Right kidney (tissue), 1 donor: Measurements from ENCODE around the gene CALML3.
"Not testable (repeated sequence)": the region's sequence is repeated elsewhere in the genome, so short reads cannot be mapped to it uniquely, and the experiment has no call there.

Experiments
- DNase-seq: peaks from one replicate; pipeline ENCODE4 v3.0.0-alpha.2; 2016

CALML3 gene

DNA sequence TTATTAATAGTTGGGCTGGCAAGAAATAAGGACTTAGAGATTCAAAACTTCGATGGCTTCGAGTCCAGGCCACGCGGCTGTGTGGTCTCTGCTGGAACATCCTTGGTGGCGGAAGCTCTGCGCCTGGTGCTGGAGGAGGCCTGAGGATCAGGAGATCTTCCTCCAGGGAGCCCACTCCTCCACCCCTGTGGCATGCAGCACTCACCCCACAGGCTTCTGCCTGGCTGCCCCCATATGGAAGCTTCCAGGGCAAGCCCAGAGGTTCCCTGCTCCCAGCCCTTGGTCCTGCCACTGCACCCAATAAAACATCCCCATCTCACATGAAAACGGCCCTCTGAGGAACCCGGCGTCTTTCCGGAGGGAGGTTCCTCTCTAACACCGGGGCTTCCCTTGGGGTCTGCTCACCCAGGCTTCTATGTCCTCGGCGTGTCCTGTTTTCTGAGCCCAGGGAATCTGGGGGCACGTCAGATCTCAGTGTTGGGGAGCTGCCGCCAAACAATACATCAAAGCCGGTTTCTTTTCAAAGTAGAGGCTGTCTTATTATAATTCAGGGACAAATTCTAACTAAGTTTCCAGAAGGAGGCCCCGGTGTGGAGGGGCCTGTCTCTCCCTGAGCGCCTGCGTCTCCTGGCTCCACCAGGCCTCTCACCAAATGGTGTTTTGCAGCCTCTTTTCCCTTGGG lies 32.4 kb downstream of the CALML3 start:
- no peak for DNase-seq

DNA sequence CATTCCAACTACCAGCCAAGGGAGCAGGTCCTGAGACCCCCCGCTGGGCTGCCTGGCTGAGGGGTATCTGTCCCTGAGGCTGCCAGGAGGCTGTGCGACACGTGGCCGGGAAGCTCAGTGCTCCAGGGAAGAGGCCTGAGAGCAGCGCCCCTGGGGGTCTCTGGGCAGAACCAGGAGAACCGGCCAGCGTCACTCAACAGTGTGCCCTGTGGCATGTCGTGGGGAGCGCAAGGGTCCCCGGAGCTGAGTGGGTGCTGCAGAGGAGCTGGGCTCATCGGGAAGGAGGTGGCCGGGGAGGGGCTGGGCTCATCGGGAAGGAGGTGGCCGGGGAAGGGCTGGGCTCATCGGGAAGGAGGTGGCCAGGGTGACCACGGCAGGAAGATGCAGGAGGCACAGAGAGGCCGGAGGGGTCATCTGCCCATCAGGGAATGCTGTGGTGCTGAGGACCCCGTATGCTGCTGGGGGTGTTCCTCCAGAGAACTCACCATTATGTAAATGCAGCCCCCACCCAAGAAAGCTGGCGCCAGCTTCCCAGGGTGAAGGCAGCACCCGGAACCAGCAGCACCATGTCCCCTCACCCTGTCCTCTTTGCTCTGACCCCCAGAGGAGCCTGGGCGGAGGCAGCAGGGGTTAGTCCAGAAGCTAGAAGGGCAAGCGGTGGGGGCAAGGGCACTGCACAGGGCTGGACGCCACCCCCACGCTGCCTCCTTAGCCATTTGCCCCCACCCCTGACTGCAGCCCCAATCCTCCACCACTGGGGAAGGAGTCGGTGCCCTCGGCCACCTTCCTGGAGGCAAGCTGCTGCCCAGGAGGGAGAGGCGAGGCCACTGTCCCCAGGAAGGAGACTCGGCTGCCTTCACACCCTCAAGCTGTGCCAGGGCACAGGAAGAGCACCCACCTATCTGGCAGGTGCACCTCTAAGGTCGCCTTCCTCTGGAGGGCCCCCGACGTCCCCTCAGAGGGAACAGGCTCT lies 33.3 kb downstream of the CALML3 start:
- no peak for DNase-seq

DNA sequence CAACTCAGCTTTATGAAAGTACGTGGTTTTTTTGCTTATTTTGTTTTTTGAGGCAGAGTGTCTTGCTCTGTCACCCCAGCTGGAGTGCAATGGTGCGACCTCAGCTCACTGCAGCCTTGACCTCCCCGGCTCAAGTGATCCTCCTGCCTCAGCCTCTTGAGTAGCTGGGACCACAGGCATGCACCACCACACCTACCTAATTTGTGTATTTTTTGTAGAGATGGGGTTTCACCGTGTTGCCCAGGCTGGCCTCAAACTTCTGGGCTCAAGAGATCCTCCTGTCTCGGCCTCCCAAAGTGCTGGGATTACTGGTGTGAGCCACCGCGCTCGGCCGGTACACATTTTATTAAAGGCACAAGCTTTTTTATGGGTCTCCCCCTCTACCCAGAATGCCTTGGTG lies 34.3 kb downstream of the CALML3 start:
- DNase-seq, result not testable (repeated sequence)

DNA sequence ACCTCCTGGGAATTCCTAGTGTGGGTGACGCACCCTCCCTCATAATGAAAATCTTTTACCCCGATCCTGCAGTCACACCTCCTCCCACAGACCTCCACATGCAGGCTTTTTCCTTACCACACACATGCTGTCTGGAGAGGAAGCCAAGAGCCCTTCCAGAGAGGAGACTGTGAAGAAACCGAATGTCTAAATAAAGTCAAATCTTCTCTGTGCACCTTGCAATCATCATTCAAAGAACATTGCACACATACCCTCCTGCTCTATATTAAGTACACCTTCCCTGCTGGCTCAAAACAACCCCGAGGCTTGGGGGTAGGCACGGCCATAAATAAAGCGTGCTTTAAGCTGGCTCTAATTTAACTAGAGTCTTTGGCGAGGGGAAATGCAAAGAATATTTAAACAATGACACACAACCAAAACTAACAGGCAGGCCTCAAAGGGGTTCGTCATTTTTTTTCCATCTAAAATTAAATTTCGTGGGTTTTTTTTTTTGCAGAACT lies 34.9 kb downstream of the CALML3 start:
- DNase-seq, result no peak

DNA sequence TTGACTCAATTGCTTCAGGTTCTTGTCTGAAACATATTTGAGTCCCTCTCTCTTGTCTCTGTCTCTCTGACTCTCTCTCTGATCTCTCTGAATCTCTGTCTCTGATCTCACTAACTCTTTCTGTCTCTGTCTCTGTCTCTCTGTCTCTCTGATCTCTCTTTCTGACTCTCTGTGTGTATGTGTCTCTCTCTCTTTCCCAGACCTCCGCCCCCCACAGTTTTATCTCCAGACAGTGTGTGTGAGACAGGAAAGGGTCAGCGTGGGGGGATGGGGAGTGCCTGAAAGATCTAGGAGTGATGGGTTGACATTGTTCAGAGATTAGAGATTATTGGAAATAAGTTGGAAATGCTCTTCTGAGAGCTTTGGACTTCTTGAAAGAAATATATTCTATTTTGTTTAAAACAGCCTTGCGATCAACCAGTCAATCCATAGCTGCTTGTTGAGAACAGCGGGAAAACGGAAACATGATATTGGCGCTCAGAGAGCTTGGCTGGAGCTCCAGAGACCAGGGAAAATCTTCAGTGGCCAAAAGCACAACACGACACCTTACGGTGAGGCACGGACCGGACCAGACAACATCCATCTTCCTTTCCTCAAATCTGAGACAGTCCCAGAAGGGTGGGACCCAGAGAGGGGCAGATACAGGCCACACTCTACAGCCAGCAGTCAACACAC lies 35.5 kb downstream of the CALML3 start:
- DNase-seq, result no peak

DNA sequence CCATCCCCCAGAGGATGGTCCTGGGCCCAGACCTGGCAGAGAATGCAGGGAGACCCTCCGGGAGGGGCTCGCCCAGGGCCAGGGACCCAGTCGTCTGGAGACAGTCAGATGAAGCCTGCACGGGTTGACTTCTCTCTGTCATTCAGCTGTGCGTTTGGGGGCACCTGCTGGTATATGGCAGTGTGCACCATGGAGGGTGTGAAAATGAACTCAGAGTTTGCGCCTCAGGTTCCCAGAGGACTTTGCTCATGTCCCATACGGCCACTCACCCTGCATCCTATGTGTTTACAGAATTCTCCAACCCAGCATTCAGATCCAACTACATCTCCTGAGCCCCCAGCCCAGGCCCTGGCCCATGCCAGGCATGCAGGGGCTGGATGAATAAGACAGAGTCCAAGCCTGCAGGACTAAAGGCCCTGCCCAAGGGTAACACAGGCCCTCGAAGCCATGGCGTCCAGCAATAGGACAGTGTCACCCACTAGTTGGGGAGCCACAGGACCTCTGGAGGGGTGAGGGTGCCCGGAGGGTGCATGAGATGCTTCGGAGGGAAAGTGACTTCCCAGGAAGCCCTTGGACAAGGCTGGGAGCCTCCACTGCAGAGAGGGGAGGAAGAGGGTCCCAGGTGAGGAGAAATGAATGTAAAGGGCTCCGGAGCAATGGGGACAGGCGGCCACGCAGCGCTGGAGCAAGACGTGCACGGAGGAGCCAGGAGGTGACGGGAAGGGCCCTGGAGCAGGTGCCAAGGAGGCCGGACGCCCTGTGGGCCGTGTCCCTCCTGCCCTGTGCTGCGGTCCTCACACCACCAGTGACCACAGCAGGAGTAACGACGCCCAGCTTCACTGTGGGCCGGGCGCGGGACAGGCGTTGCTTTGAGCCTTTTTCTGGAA lies 36.3 kb downstream of the CALML3 start:
- no peak for DNase-seq

DNA sequence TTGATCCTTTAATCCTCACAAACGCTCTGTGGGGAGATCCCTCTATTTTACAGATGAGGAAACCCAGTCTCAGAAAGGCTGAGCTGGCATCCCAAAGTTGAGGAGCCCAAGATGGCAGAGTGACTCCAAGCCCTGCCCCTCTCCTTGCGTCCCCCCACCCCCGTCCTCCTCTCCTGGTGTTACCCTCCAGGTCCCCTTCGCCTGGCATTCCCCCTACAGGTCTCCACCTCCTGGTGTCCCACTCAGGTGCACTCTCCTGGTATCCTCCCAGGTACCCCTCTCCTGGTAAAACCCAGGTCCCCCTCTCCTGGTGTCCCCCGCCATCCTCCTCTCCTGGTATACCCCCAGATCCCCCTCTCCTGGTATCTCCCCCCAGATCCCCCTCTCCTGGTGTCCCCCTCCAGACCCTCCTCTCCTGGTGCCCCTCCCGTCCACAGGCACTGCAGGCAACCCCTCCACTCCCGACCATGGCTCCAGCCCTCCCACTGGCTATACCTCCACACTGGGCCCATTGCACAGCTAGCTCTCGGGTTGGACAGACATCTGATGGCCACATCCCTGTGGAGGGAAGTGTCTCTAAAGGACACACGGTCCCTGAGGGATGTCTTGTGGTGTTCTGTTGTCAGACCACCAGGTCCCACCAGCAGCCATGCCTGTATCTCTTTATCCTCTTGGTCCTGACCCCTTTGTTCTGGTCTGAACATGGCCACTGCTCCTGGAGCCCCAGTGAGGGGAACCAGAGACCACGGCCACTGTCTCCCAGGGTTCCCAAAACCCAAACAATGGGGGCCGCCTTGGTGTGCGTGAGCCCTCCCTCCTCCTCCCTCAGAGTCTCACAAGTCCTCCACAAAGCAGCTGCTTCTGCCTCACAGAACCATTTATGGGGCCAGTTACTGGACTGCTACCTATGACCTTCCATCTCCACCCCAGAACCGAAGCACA lies 37.2 kb downstream of the CALML3 start:
- DNase-seq, result no peak

DNA sequence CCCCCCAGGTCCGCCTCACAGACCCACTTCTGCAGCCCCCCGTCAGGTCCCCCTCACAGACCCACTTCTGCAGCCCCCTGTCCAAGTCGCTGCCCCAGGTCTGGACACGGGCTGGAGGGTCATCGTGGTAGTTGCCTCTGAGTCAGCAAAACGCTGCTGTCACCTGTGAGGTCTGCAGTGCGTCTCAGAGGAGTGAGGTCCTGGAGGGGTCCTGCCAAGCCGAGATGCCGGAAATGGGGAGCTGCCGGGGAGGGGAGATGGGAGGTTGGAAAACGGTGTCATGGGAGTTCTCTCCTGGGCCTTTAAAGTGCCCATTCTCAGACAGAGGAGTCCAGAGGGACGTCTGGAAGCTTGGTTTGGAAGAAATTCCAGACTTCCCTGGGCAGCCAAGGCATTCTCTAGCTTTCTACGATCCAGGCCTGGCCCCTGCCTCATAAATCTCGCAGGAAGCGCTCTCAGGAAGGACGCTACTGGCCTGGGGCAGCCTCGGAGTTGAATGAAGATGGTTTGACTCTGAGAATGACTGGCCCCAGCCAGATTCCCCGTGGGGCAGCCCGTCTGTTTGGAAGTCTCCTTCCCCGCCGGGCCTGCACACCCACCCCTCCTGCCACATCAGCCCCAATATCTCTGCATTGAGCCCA lies 38.7 kb downstream of the CALML3 start:
- no peak for DNase-seq

DNA sequence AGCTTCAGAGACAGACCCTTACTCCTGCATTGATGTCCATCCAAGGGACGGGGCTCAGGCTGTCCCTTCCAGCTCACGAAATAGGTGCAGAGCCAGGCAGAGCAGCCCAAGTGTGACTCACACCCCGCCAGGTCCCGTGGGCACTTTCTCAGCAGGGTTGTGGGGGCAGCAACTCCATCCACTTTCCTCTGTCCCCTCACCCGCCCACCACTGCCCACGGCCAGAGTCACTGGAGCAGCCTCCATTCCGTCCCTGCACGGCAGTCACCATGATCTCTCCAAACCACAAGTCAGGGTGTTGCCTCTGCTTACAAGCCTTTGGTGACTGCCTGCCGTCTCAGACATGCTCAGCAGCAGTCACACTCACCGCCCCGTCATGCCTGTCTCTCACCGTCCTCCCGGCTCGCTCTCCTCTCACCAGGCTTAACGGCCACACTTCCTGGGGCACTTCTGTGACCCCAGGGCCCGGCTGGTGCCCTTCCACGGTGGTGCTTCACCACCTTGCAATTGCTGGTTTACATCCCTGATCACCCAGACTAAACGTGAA lies 39.3 kb downstream of the CALML3 start:
- no peak for DNase-seq

DNA sequence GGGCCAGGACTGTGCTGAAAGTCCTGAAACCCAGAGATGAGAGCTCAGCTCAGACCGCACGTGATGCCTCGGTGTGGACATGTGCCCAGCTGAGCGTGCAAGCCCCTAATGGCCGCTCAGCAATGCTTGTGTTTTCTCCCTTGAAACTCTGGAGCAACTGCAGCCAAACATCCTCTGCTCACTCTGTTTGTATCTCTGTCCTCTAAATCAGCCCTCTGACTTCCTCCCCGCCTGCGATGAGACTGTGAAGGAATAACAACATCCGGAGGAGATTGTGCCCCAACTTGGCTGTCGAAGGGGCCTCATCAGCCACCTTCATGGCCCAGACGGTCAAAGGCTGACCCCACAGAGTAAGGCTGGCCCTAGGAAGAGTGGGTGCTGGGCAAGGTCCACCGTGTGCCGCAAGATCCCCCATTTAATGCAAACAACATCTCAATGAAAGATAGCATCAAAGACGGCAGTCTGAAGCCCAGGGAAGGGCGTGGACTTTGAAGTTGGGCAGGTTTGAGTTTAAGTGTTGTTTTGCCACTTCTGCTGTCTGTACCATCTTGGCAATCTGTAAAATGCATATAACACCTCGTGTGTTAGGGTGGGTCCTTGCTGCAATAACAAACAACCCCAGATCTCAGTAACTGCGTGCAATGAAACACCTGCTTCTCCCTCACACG lies 39.9 kb downstream of the CALML3 start:
- DNase-seq, result no peak

DNA sequence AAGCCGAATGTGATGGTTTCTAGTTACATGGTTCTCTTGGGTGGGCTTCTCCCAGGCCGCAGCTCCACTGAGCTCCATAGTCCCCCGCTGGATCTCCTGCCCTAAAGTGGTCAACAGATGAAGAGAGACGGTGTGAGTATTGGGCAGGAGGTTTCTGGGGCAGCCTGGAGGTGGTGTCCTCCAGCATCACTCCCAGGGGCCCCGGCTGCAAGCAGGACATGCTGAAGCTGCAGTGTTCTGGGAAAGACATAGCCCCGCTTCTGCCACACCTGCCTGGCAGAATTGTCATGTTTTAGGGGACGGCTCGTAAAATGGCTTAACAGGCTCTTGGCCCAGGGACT lies 40.4 kb downstream of the CALML3 start:
- DNase-seq, result no peak

DNA sequence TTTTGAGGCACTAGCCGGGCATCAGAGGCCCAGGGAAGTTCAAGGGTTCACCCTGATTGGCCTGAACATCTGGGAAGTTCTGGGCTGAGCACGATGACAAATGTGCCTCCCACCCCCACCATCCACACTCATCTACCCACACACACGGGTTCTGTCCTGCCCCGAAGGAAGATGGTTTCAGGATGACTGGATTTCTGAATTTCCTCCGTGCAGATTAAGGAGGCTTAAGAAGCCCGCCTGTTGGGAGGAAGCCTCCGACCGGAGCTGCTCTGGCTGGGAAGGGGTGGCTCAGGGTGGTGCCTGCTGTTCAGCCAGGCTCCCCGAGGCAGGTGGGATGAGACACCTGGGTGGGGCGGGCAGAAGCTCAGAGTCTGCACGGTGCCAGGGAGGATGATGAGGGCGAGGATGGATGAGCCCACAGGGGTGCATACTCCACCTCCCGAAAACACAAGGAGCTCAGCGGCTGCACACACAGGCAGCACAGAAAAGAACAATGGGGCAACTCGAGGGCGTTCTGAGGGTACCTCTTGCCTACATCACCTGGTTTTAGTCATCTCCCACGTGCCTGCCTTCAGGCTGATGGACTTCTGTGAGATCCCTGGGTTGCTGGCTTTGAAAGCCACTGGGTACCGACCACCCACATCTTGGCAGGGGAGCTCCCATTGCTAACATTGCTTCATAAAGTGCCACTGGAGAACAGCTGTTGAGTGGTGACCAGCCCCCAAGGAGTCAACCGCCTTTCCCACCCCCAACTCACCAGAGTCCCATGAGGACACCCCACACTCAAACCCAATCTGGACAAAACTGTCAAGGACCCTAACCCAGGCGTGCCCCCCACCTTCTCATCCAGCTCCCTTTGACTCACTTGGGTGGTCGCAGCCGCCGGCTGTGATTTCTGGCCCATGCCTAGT lies 41.2 kb downstream of the CALML3 start:
- no peak for DNase-seq

DNA sequence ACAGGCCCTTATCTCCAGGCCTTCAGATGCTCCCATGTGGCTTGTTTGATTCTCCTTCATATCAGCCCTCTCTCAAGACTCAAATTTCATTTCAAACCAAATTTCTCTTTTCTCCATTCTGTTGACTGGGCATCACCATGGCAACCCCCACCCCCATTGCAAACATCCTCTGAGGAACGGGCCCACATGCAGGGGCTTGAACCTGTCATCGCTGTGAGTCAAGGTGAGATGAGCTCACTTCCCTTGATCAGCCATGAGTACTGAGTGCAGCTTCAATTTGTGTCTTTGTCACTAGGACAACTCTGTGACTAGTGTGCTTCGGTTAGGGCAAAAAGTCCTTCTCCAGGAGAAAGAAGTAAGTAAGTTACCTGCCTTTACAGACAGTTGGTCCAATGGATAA lies 41.9 kb downstream of the CALML3 start:
- DNase-seq, result no peak

DNA sequence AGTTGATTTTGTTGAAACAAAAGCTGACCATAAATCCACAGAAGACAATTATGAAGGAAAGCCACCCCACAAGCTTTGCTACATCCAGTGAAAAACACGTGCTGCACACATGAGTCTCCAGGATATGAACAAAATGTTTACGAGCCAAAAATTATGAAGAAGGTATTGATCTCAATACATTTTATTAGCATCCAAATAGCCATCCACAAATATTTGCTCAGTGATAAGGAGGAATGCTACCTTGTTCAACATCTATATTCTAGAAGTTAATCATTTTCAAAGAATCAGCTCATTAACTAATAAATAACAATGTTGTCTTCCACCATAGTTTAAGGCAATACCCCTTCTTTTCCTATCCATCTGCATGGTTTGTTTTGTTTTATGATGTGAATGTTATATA lies 42.7 kb downstream of the CALML3 start:
- no peak for DNase-seq

DNA sequence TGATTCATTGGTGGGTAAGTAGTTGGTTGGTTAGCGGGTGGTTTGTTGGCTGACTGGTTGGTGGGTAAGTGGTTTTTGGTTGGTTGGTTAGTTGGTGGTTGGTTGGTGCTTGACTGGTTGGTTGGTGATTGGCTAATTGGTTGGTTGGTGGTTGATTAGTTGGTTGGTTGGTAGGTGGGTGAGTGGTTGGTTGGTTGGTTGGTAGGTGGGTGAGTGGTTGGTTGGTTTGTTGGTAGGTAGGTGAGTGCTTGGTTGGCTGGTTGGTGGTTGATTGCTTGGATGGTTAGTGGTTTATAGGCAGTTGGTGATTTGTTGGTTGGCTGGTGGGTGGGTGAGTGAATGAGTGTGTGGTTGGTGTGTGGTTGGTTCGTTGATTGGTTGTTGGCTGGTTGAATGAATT lies 44.2 kb downstream of the CALML3 start:
- no peak for DNase-seq

DNA sequence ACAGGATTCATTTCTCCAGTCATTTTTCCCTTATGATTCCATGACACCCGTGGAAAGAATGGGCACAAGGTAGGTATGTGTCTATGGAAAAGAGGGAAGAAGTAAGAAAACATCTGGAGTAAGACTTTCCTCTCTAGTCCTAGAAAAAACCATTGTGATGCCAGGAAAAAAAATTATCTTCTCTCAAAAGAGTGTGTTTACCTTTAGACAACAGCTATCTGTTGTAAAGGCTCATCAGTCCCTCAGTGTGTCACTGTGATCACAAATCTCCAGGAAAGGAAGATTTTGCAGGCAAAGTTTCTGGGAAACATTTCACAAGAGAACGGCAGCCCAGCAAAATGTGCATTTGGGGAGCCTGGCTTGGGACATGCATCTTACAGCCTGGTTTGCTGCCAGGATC lies 44.8 kb downstream of the CALML3 start:
- no peak for DNase-seq

DNA sequence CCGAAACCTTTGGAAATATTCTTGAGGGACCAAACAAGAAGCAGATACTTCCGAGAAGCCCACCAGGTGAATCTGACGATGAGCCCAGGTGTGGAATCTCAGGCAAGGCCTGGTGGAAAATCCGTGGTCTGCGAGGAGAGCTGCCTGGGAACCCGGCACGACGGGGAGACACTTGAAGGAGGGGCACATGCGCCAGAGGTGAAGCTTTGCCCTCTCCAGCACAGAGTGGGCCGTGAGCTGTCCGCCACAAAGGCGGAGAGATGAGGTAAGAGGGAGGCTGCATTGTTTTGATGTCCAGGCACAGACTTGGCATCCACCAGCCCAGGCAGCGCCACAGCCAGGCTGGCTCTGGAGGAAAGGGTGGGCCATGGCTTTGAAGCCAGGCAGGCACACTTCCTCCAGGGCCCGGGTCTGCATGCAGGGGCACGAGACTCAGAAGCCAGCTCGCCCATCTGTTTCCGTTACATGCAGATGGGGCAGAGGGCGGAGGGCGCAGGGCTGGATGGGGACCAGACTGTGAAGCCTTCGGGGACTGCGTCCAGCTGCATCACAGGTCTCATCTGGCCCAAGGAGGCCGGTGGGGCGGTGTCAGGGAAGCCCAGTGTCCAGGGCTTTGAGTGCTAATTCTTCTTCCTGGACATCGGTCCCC lies 45.4 kb downstream of the CALML3 start:
- no peak for DNase-seq
